Midbrain (tissue), 1 donor: Measurements from ENCODE around the gene ZFP30.

Experiments
- DNase-seq: peaks from one replicate; lab custom pipeline; 2025; lab: John Stamatoyannopoulos, UW

ZFP30 gene

DNA sequence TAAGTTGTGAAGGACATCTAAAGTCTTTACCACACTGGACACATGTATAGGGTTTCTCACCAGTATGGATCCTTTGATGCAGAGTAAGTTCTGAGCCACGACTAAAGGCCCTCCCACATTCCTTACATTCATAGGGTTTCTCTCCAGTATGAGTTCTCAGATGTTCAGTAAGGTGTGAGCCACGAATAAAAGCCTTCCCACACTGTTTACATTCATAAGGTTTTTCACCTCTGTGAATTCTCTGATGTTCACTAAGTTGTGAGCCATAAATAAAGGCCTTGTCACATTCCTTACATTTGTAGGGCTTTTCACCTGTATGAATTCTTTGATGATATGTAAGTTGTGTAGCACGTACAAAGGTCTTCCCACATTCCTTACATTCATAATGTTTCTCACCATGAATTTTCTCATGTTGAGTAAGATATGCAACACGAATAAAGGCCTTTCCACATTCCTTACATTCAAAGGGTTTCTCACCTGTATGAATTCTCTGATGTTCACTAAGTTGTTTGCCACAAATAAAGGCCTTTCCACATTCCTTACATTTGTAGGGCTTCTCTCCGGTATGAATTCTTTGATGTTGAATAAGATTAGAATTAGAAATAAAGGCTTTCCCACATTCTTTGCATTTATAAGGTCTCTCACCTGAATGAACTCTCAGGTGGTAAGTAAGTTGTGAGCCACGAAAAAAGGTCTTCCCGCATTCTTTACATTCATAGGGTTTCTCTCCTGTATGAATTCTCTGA is 90.5 kb downstream of the ZFP30 start:
- DNase-seq, result no peak
